ENCODE measurements around the gene LRIG1. TPM values are rescaled to one million over a fixed set of nuclear protein-coding genes. Genes with fewer than 3 reads are reported as not detected.

Gene LRIG1
- total RNA-seq, 1 experiment from 2014 or later: 9.3 TPM

- no peaks in the 10 kb centered on the region for H3K36me3 ChIP-seq
- no peak for DNase-seq
- H3K9me3 ChIP-seq: no peaks in the 10 kb centered on the region
- H3K27me3 ChIP-seq: no peaks in the 10 kb centered on the region
- no peak overlapping the region for H3K4me3 ChIP-seq
Observed at GRCh38 chr3:66355394-66355793, 145.4 kb downstream of the LRIG1 start.

GRCh38 chr3:66354001-66354400 lies 146.8 kb downstream of the LRIG1 start:
- Histone ChIP-seq H3K9me3 (no peaks in the 10 kb centered on the region), H3K27me3 (no peaks in the 10 kb centered on the region), H3K36me3 (no peaks in the 10 kb centered on the region), H3K4me3 (no peak overlapping the region)
- DNase-seq: no peak

GRCh38 chr3:66353530-66353929 lies 147.3 kb downstream of the LRIG1 start:
- Histone ChIP-seq H3K27me3 (no peaks in the 10 kb centered on the region), H3K4me3 (no peak overlapping the region), H3K36me3 (no peaks in the 10 kb centered on the region), H3K9me3 (no peaks in the 10 kb centered on the region)
- DNase-seq: no peak

GRCh38 chr3:66353039-66353438 lies 147.8 kb downstream of the LRIG1 start:
- DNase-seq: no peak
- Histone ChIP-seq H3K27me3 (no peaks in the 10 kb centered on the region), H3K9me3 (no peaks in the 10 kb centered on the region), H3K36me3 (no peaks in the 10 kb centered on the region), H3K4me3 (no peak overlapping the region)

- Histone ChIP-seq H3K27me3 (no peaks in the 10 kb centered on the region), H3K9me3 (no peaks in the 10 kb centered on the region), H3K4me3 (no peak overlapping the region), H3K36me3 (no peaks in the 10 kb centered on the region)
- DNase-seq: no peak
Observed at GRCh38 chr3:66350601-66351000, 150.2 kb downstream of the LRIG1 start.

- no peak for DNase-seq
- Histone ChIP-seq H3K4me3 (no peak overlapping the region), H3K36me3 (no peaks in the 10 kb centered on the region), H3K9me3 (no peaks in the 10 kb centered on the region), H3K27me3 (no peaks in the 10 kb centered on the region)
Observed at GRCh38 chr3:66348704-66349103, 152.1 kb downstream of the LRIG1 start.

GRCh38 chr3:66344848-66345578 lies 155.8 kb downstream of the LRIG1 start:
- Histone ChIP-seq H3K9me3 (no peaks in the 10 kb centered on the region), H3K27me3 (no peaks in the 10 kb centered on the region), H3K4me3 (no peak overlapping the region), H3K36me3 (no peaks in the 10 kb centered on the region)
- DNase-seq: no peak

GRCh38 chr3:66344391-66344811 lies 156.4 kb downstream of the LRIG1 start:
- Histone ChIP-seq H3K4me3 (no peak overlapping the region), H3K27me3 (no peaks in the 10 kb centered on the region), H3K9me3 (no peaks in the 10 kb centered on the region), H3K36me3 (no peaks in the 10 kb centered on the region)
- DNase-seq: no peak

GRCh38 chr3:66342717-66343356 lies 158.0 kb downstream of the LRIG1 start:
- H3K9me3 ChIP-seq: no peaks in the 10 kb centered on the region
- DNase-seq: no peak
- no peak overlapping the region for H3K4me3 ChIP-seq
- H3K27me3 ChIP-seq: no peaks in the 10 kb centered on the region
- no peaks in the 10 kb centered on the region for H3K36me3 ChIP-seq

- Histone ChIP-seq H3K36me3 (no peaks in the 10 kb centered on the region), H3K4me3 (no peak overlapping the region), H3K9me3 (no peaks in the 10 kb centered on the region), H3K27me3 (no peaks in the 10 kb centered on the region)
- no peak for DNase-seq
Observed at GRCh38 chr3:66338927-66339326, 161.9 kb downstream of the LRIG1 start.

- DNase-seq: no peak
- H3K27me3 ChIP-seq: no peaks in the 10 kb centered on the region
- no peaks in the 10 kb centered on the region for H3K36me3 ChIP-seq
- H3K4me3 ChIP-seq: no peak overlapping the region
- H3K9me3 ChIP-seq: no peaks in the 10 kb centered on the region
Observed at GRCh38 chr3:66336333-66336766, 164.5 kb downstream of the LRIG1 start.

- Histone ChIP-seq H3K27me3 (no peaks in the 10 kb centered on the region), H3K4me3 (no peak overlapping the region), H3K9me3 (no peaks in the 10 kb centered on the region), H3K36me3 (no peaks in the 10 kb centered on the region)
- DNase-seq: no peak
Observed at GRCh38 chr3:66335671-66336070, 165.2 kb downstream of the LRIG1 start.
